ENCODE data around the gene RTKN.
"Not testable (repeated sequence)": the region's sequence is repeated elsewhere in the genome, so short reads cannot be mapped to it uniquely, and the experiment has no call there.

Gene RTKN

GRCh38 chr2:74461187-74462053 lies 19.7 kb upstream of the RTKN start:
- DNase-seq: no peak

GRCh38 chr2:74460187-74460586 lies 18.4 kb upstream of the RTKN start:
- not testable (repeated sequence) for DNase-seq

- not testable (repeated sequence) for DNase-seq
Measured at GRCh38 chr2:74459503-74460118, 17.9 kb upstream of the RTKN start.

GRCh38 chr2:74458938-74459363 lies 17.2 kb upstream of the RTKN start:
- no peak for DNase-seq

GRCh38 chr2:74458132-74458937 lies 16.6 kb upstream of the RTKN start, which contains the start of gene WBP1:
Gene WBP1 (plus strand): TSS chr2:74458438. CDS start chr2:74458603, 165 bp downstream.
- DNase-seq: peak; percentile 97

GRCh38 chr2:74457549-74458131 lies 15.9 kb upstream of the RTKN start:
- peak; percentile 87 for DNase-seq

- DNase-seq: no peak
Measured at GRCh38 chr2:74457129-74457548, 15.4 kb upstream of the RTKN start.

- DNase-seq: peak; percentile 97
Measured at GRCh38 chr2:74454654-74455511, 13.1 kb upstream of the RTKN start, which contains the start of gene INO80B. Gene INO80B (plus strand): TSS chr2:74455087. CDS start chr2:74455117, 30 bp downstream.

GRCh38 chr2:74450570-74451190 lies 8.9 kb upstream of the RTKN start:
- no peak for DNase-seq

- no peak for DNase-seq
Measured at GRCh38 chr2:74448771-74449170, 7.0 kb upstream of the RTKN start.

GRCh38 chr2:74447230-74447999 lies 5.7 kb upstream of the RTKN start:
- no peak for DNase-seq

- no peak for DNase-seq
Measured at GRCh38 chr2:74444498-74445318, 3.0 kb upstream of the RTKN start.

- not testable (repeated sequence) for DNase-seq
Measured at GRCh38 chr2:74442483-74443297, 953 bp upstream of the RTKN start.

- DNase-seq: no peak
Measured at GRCh38 chr2:74441170-74441689, 507 bp downstream of the RTKN start.

GRCh38 chr2:74440378-74441169 lies 1.2 kb downstream of the RTKN start:
- DNase-seq: peak; percentile 34

- no peak for DNase-seq
Measured at GRCh38 chr2:74439803-74440377, 1.8 kb downstream of the RTKN start.

- DNase-seq: no peak
Measured at GRCh38 chr2:74439373-74439772, 2.4 kb downstream of the RTKN start.

Measured in activated CD8-positive, alpha-beta memory T cell treated with anti-CD3 and anti-CD28 coated beads, Interleukin-2, amount 50 U/mL, for 4 hours (primary cell).